OCI-LY7 (cell line): Measurements from ENCODE around the gene DLGAP5.

Experiments used
- EZH2phosphoT487 ChIP-seq: fragments of 200-600 bp; sonication (generic); IDR thresholded peaks from 2 replicates; pipeline ENCODE4 v1.6.1; 2018; ENCODE audit warnings: low read depth, borderline replicate concordance, mild to moderate bottlenecking, mixed run types, antibody characterized with exemption, low read length, moderate library complexity, mixed read lengths
- TF ChIP-seq, protein P1 (sequence below): fragments of 200-600 bp; sonication (generic); conservative IDR thresholded peaks from 2 replicates; pipeline ENCODE4 v1.5.1; 2014; ENCODE audit warnings: mild to moderate bottlenecking, antibody characterized with exemption, low read length, moderate library complexity, mixed read lengths

DNA sequence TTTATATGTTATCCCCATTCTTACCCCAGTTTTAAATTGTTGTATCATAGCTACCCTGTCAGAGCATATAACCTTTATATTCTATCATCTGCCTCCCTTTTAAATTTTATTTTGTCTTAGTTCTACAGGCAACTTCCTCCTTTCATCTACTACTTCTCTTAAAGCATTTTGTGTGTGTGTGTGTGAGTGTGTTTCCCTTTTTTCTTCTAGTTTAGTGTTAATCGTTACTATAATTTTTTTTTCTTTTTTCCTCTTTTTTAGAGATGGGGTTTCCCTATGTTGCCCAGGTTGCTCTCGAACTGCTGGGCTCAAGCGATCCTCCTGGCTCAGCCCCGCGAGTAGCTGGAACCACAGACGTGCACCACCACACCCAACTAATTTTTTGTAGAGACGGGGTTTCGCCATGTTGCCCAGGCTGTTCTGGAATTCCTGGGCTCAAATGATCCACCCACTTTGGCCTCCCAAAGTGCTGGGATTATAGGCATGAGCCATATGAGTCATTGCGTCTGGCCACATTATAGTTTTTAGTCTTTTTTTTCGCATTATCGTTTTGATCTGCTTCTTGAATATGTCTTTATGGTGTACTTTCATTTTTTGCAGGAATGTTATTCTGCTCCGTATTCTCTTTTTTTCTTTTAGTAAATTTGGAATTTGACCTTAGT lies 46.8 kb upstream of the DLGAP5 start:
- TF ChIP-seq, protein P1, sequence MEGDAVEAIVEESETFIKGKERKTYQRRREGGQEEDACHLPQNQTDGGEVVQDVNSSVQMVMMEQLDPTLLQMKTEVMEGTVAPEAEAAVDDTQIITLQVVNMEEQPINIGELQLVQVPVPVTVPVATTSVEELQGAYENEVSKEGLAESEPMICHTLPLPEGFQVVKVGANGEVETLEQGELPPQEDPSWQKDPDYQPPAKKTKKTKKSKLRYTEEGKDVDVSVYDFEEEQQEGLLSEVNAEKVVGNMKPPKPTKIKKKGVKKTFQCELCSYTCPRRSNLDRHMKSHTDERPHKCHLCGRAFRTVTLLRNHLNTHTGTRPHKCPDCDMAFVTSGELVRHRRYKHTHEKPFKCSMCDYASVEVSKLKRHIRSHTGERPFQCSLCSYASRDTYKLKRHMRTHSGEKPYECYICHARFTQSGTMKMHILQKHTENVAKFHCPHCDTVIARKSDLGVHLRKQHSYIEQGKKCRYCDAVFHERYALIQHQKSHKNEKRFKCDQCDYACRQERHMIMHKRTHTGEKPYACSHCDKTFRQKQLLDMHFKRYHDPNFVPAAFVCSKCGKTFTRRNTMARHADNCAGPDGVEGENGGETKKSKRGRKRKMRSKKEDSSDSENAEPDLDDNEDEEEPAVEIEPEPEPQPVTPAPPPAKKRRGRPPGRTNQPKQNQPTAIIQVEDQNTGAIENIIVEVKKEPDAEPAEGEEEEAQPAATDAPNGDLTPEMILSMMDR = no peak
- no peak for TF ChIP-seq EZH2phosphoT487
